HG03196 (cell line): ENCODE results near the gene THBD.

Experiments used
- ATAC-seq: cut with Tn5 transposase; IDR thresholded peaks from one replicate; pipeline ENCODE4 v1.9.1; 2021; ENCODE audit not compliant: unreplicated experiment

THBD gene

DNA sequence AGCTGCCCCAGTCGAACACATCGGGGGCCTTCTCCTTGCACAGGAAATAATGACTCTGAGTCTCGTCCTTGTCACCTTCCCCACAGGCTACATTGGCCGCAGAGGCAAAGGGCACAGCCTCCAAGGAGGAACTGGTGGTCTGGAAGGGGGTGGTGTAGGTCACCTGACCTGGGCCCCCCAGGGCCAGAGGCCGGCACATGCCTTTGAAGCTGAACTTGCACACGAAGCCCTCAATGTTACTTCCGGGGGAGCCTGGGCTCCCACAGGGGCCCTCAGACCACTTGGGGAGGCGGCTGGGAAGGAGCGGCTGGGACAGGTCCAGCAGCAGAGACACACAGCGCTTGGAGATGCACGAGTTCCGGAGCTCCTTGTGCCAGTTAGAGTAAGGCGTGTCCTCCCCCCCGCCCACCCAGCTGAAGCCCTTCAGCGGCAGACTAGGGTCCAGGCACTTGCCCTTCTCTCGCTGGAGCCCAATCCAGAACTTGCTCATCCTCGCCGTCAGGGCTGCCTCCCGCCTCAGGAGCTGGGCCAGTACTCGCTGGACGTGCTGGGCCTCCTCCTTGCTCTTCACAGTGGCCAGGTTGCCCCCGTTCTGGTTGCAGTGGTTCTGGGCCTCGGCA is 36.1 kb upstream of the THBD start:
- no peak for ATAC-seq

- ATAC-seq, result no peak
Observed at GRCh38 chr20:23084845-23085365, 35.4 kb upstream of the THBD start.

- ATAC-seq, result no peak
Observed at GRCh38 chr20:23084282-23084844, 34.9 kb upstream of the THBD start.

- ATAC-seq, result no peak
Observed at GRCh38 chr20:23083553-23084220, 34.2 kb upstream of the THBD start.

- no peak for ATAC-seq
Observed at GRCh38 chr20:23082846-23083552, 33.5 kb upstream of the THBD start.

DNA sequence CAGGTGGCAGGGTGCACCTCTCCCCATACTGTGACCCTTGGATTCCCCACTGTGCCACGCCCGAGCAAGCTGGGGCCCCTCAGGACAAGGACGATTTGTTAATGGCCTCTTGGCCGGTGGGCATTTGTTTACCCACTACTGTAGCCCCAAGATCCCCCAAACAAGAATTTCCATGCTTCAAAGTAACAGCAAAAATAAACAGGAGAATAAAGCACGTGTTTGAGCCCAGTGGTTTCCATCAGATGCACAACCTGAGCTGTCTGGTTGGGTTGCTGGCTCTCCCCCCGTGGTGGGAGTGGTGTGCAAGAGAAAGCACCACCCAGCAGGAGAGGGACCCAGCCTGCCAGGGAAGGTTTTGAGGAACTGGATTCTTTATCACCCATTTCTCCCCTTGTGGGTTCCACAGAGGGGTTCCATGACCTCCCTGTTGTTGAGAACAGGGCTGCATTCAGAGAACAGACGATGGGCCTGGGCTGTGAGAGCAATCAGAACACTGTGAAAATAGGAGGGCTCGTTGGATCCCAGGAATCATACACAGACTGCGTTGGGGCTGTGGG is 31.9 kb upstream of the THBD start:
- ATAC-seq, result no peak

DNA sequence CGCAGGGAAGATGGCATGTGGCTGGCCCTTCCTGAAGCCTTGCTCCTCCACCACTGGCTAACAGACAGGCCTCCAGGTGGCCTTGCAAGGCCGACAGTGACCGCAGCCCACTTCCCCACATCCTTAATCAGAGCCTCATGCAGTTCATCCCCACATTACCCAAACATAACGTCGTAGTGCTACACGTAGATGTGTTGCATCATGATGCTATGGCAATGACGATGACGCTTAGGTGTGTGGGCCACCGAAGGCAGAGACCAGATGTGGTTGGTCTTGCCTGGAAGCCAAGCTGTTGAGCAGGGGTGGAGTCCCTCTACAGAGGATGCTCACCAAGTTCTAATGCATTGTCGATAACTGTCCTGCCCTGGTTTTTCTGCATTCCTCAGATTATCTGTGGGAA is 31.0 kb upstream of the THBD start:
- ATAC-seq, result no peak

DNA sequence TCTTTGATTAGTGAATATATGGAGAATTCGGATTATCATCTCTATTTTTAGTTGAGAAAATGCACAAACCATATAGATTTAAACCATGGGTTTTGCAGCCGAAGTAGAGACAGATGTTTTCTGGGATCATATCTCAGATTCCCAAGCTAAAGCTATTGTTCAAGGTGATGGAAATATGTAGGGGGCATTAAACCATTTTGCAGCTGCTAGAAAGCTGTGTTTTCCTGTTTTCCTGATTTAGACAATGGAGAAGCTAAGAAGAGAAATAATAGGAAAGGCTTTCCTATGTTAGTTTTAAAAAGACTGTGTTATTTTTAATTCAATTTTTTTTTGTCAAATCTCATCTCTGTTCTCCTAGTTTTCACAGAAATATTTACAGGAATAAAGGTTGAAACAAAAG is 30.5 kb upstream of the THBD start:
- ATAC-seq, result no peak

GRCh38 chr20:23079016-23079351 is 29.5 kb upstream of the THBD start:
- no peak for ATAC-seq

DNA sequence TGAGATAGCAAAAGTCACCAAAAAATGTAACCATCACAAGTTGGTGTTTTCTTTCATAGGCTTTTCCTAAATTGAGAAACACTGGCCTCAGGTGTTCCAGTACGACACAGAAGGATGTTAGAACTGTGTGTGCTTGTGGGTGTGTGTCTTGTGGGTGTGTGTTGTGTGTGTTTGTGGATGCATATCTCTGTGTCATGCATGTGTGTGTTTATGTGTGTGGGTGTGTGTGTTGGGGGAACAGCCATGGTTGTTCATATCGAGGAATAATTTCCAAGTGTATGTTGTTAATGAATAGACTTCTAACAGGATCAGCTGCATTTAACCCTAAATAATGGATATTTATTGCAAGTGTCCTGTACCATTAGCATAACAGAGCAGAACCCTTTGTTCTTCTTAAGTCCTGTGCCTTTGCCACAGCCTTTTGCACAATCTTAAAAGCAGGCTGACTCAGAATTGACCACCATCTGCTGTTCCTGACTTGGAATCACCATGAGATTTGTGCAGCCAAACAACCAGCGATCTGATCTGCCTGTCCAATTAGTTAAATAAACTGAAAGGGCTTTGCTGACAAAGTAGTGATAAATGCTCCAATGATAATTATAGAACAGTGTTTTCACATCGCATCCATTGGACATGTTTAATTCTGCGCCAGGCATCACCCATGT is 29.0 kb upstream of the THBD start:
- no peak for ATAC-seq

DNA sequence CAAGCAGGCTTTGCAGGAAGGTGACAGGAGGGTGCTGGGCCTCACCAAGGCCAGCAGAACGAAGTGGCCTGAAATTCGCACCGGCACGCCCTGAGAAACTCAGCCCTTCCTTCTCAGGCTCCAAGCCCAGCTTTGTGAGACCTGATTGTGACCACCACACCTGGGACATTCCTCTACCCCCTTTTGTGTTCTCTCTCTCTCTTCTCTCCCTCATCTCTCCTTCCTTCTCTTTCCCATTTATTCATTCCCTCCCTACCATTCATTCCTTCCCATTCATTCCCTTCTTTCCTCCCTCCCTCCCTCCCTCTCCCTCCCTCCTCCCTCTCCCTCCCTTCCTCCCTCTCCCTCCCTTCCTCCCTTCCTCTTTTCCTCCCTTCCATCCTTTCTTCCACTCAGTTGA is 27.8 kb upstream of the THBD start:
- no peak for ATAC-seq

DNA sequence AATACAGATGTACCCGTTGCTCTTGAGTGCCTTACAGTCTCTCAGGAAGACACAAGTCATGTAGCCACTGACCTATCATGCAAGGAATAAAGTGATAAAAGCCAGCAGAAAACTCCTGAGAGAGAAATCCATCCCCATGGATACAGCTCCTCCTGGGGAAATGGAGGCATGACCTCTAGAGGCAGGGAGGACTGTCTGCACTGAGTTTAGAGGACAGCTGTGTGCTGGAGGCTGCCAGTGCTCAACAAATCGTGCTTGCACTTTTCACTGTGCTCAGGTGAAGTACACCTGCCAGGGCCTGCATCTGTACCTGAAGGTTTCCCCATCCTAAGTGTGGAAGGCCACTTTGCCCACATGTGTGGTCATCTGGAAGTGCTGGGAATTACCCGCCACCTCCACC is 24.6 kb upstream of the THBD start:
- ATAC-seq, result no peak

DNA sequence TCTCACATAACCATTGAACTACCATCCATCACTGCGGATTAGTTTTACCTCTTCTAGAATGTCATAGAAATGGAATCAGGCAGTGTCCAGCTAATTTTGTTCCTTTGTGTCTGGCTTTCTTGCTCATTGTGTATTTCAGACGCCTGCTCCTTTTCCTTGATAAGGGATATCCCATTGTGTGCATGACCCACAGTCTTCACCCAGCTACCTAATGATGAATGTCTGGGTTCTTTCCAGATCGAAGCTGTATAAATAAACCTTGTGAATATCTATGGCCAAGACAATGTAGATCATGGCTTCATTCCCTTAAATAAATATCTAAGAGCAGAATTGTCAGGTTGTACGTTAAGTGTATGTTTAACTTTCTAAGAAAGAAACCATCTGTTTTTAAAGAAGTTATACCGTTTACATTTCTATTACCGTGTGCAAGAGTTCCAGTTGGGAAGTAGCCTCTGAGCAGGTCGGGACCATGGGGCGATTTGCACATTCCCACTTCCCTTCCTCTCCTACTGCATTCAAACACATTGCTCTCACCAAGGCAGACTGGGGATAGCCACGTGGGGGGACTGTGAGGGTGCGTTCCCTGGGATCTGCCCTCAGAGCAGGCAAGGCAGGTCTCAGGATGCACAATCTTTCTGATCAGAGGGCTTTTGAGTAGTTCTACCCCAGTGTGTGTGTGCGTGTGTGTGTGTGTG is 23.6 kb upstream of the THBD start:
- ATAC-seq, result no peak

DNA sequence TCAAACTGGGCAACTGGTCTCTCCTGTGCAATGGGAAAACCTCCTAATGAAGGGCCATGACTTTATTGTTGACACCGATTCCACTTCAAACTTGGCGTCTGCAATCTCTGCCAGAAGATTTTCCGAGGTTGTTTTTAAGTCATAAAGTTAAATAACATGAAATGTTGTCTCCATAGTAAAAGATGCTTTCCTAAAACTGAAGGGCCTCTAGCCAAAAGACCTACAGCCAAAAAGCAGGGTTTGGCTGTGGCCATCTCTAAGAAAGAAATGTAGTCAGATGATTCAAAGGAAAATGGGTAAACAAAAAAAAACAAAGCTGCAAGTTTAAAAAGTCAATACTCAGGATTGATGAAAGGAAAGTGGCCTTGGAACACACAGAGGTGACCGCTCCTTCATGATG is 22.5 kb upstream of the THBD start:
- no peak for ATAC-seq

DNA sequence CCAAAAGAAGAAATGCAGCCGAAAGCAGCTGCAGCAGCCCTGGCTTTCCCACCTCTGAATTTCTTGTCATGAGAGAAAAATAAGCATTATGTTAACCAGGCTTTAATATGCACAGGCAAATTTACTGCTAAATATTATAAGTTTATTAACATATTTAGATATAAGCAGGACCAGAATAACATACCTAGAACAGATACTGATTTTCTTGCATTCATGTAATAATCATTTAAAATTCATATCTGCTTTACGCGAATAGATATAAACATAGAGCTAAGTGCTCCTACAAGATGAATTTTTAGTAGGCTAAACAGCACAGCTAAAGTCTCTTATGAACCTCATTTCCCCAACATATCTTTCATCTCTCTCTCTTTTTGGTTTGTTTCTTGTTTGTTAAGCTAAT is 21.9 kb upstream of the THBD start:
- ATAC-seq, result no peak

- no peak for ATAC-seq
Observed at GRCh38 chr20:23069108-23069507, 19.6 kb upstream of the THBD start.

- no peak for ATAC-seq
Observed at GRCh38 chr20:23068283-23068682, 18.8 kb upstream of the THBD start.

DNA sequence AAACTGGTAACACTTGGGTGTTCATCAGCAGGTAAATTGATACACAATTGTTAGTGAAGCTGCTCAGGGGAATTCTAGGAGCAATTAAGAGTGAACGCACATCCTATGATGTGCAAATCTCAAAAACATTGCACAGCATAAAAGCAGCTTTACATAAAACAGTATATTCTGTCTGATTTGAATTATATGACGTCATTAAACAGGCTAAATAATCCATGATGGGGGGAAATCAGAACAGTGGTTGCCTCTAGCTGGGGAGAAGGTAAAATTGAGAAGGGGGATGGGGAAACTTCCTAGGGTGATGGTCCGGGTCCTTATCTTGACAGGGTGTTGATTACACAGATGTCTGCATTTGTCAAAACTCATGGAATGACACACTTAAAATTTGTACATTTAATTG is 17.3 kb upstream of the THBD start:
- no peak for ATAC-seq

GRCh38 chr20:23065266-23066201 is 16.1 kb upstream of the THBD start:
- ATAC-seq, result no peak

DNA sequence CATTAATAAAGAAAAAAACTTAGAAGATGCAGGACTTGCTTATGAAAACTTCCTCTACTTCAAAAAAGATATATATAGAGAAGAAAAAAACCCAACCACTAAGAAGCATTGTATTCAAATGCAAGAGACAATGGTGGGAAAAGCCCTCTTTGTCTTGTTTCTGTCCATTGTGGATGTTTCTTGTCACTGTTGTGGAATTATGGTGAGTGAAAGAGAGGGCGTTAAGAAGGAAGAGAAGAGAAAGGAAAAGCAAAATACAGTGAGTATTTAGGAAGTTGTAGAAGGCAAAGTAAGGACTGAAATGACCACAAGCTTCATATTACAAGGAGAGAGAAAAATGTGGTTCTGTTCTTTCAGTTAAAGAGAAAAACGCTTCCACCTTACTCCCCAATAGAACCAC is 14.1 kb upstream of the THBD start:
- ATAC-seq, result no peak
